Smooth muscle cell (in vitro differentiated cells): ENCODE data around the gene SLC43A2. TPM values are rescaled to one million over a fixed set of nuclear protein-coding genes. Genes with fewer than 3 reads are reported as not detected.

Experiments
- DNase-seq: peaks from one replicate; lab custom pipeline; 2025; ENCODE audit not compliant: unreplicated experiment; lab: John Stamatoyannopoulos, UW
- H2AFZ ChIP-seq: fragments of 200-600 bp; sonication (generic); 2 replicates; pipeline ENCODE4 v1.6.0; 2016; ENCODE audit warnings: antibody characterized with exemption, low read depth, mild to moderate bottlenecking
- H3F3A ChIP-seq: fragments of 200-600 bp; sonication (generic); 2 replicates; pipeline ENCODE4 v1.6.0; 2017; ENCODE audit warnings: antibody characterized with exemption, low read depth
- H3K27ac ChIP-seq: fragments of 200-600 bp; sonication (generic); 2 replicates; pipeline ENCODE4 v1.5.1; 2016; ENCODE audit warnings: low read depth, mild to moderate bottlenecking
- H3K27me3 ChIP-seq: fragments of 200-600 bp; sonication (generic); 2 replicates; pipeline ENCODE4 v1.6.1; 2016; ENCODE audit warnings: low read depth, mild to moderate bottlenecking
- H3K36me3 ChIP-seq: fragments of 200-600 bp; sonication (generic); 2 replicates; pipeline ENCODE4 v1.5.1; 2016; ENCODE audit warnings: low read depth
- H3K4me1 ChIP-seq: fragments of 200-600 bp; sonication (generic); 2 replicates; pipeline ENCODE4 v1.5.1; 2016; ENCODE audit warnings: low read depth
- H3K4me2 ChIP-seq: fragments of 200-600 bp; sonication (generic); 2 replicates; pipeline ENCODE4 v1.6.0; 2016; ENCODE audit warnings: mild to moderate bottlenecking
- H3K4me3 ChIP-seq: fragments of 200-600 bp; sonication (generic); 2 replicates; pipeline ENCODE4 v1.5.1; 2016; ENCODE audit warnings: mild to moderate bottlenecking
- H3K79me2 ChIP-seq: fragments of 200-600 bp; sonication (generic); 2 replicates; pipeline ENCODE4 v1.6.0; 2016; ENCODE audit warnings: low read depth, mild to moderate bottlenecking
- H3K9ac ChIP-seq: fragments of 200-600 bp; sonication (generic); 2 replicates; pipeline ENCODE4 v1.6.0; 2016; ENCODE audit warnings: low read depth
- H3K9me3 ChIP-seq: fragments of 200-600 bp; sonication (generic); replicated peaks from 2 replicates; pipeline ENCODE4 v1.5.1; 2016; ENCODE audit warnings: low read depth
- H4K20me1 ChIP-seq: fragments of 200-600 bp; sonication (generic); 2 replicates; pipeline ENCODE4 v1.6.0; 2016; ENCODE audit warnings: low read depth
- WGBS: methylation state at CpG from one replicate; pipeline ENCODE4 v1.1.7; 2016; ENCODE audit warnings: low lambda C conversion rate; 5-methylcytosine and 5-hydroxymethylcytosine counted together
- polyA plus RNA-seq: library from polyadenylated mRNA; unstranded; fragments of >200 nt; fragmentation: Nextera tagmentation; extraction: Ambion mirVana; gene quantifications from 2 replicates; pipeline ENCODE4 v1.2.1, GENCODE V29; 2016
- total RNA-seq: library from RNA; depleted of rRNA; stranded (reverse); fragments of >200 nt; gene quantifications from 2 replicates; pipeline ENCODE4 v1.2.3, GENCODE V29; 2014
- TF ChIP-seq, protein P1 (sequence below): fragments of 200-600 bp; sonication (generic); IDR thresholded peaks from 2 replicates; pipeline ENCODE4 v1.5.1; 2017; ENCODE audit warnings: borderline replicate concordance, mild to moderate bottlenecking, antibody characterized with exemption; ENCODE audit not compliant: insufficient read depth, poor library complexity, severe bottlenecking

SLC43A2 gene
- total and polyA plus RNA-seq, 2 experiments from 2014 or later = 3.8 to 5.3 TPM

DNA sequence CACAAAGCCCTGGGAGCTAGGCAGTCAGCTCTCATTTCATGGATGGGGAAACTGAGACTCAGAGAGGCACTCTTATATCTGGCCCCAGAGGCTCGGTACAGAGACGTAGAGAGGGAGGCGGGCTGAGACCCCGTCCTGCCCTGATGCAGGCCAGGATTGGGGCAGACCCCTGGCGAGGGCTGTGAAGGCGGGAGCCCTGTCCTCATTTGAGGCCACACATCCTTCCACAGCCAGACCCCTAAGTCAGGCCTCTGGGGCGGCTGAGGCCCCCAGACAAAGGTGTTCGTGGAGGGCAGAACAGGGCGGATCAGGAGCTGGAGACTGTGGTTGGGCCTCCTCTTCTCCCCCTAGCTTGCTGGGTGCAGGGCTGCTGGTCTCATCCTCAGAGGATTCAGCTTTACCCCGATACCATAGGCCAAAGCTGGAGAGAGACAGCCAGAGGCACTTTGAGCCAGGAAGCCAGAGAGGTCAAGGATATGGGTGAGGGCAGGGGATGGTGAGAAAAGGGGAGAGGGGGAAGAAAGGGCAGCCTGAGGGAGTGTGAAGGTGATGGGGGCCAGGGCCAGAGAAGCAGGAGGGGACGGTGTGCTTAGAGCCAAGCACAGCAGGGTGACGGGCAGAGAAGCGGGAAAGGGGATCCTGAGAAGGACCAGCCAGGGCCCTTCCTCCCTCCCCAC lies 17.7 kb upstream of the SLC43A2 start:
- DNase-seq = no peak
- H3K4me1 ChIP-seq = peaks cover 13% of the 10 kb centered on the region
- H3K9me3 ChIP-seq = no peaks in the 10 kb centered on the region
- H3K36me3 ChIP-seq = no peaks in the 10 kb centered on the region
- no peaks in the 10 kb centered on the region for H3K27me3 ChIP-seq
- peaks cover 35% of the 10 kb centered on the region for H3F3A ChIP-seq
- TF ChIP-seq, protein P1, sequence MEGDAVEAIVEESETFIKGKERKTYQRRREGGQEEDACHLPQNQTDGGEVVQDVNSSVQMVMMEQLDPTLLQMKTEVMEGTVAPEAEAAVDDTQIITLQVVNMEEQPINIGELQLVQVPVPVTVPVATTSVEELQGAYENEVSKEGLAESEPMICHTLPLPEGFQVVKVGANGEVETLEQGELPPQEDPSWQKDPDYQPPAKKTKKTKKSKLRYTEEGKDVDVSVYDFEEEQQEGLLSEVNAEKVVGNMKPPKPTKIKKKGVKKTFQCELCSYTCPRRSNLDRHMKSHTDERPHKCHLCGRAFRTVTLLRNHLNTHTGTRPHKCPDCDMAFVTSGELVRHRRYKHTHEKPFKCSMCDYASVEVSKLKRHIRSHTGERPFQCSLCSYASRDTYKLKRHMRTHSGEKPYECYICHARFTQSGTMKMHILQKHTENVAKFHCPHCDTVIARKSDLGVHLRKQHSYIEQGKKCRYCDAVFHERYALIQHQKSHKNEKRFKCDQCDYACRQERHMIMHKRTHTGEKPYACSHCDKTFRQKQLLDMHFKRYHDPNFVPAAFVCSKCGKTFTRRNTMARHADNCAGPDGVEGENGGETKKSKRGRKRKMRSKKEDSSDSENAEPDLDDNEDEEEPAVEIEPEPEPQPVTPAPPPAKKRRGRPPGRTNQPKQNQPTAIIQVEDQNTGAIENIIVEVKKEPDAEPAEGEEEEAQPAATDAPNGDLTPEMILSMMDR = no peak
- no peak overlapping the region for H3K4me3 ChIP-seq
- H2AFZ ChIP-seq = no peak overlapping the region
- H3K79me2 ChIP-seq = no peaks in the 10 kb centered on the region
- no peak overlapping the region for H3K27ac ChIP-seq
- WGBS = 89% methylated on average over 13 of the region's 13 CpGs
- H4K20me1 ChIP-seq = peaks cover 14% of the 10 kb centered on the region
- no peak overlapping the region for H3K9ac ChIP-seq
- no peak overlapping the region for H3K4me2 ChIP-seq

DNA sequence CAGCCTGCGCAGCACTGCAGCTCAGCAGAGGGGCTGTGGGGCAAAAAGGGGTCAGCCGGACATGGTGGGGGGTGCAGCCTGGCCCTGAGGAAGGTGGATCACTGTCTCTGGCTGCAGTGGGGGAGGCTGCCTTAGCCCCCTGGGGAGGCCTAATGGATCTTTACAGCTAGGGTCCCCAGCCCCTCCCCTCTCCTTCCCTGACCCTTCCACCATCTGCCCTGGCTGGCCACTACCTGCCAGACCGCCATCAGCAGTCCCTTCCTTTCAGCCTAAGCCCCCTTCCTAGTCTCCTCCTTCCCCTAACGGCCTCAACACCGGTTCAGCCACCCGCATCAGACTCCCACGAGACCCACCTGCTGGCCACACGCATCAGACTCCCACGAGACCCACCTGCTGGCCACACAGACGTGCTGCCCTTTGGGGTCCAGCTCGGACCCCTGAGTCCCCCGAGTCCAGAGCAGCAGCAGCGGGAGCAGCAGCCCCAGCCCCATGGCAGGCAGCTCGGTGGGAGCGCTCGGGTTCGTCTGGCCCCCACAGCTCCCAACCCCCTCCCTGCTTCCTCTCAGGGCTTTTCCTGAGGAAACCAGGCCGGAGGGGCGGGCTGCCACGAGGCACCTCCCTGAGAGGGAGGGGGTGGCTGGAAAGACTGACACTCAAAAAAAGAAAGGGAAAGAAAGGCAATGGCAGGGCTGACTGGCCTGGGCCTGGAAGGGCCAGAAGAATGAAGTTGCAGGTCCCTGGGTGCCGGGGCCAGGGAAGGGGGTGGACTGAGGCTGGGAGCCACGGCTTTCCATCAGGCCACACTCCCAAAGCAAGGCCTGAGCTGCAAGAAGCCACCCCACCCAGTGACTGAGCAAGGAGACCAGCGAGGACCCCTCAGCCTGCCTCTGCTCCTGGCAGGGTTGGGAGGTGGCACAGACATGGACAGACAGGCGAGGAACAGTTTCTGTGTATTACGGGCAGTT lies 16.9 kb upstream of the SLC43A2 start, which contains the start of gene SCARF1:
SCARF1 (minus strand) TSS at position 526 of the 965 bp plus-strand sequence; CDS start at position 491, 35 bp downstream.
- H3K4me2 ChIP-seq = no peak within 1 kb of the TSS
- no peaks in the 10 kb centered on the region for H3K27me3 ChIP-seq
- no peaks in the 10 kb centered on the region for H3K9me3 ChIP-seq
- peaks cover 7% of the 10 kb centered on the region for H4K20me1 ChIP-seq
- H3K4me3 ChIP-seq = no peak within 1 kb of the TSS
- H3K4me1 ChIP-seq = peaks cover 13% of the 10 kb centered on the region
- no peaks in the 10 kb centered on the region for H3K79me2 ChIP-seq
- H3K36me3 ChIP-seq = no peaks in the 10 kb centered on the region
- no peak for DNase-seq
- peaks cover 28% of the 10 kb centered on the region for H3F3A ChIP-seq
- no peak within 1 kb of the TSS for H3K9ac ChIP-seq
- 85% methylated on average over 22 of the region's 25 CpGs for WGBS
- H3K27ac ChIP-seq = no peak within 1 kb of the TSS
- TF ChIP-seq, protein P1 = no peak
- no peak within 1 kb of the TSS for H2AFZ ChIP-seq

DNA sequence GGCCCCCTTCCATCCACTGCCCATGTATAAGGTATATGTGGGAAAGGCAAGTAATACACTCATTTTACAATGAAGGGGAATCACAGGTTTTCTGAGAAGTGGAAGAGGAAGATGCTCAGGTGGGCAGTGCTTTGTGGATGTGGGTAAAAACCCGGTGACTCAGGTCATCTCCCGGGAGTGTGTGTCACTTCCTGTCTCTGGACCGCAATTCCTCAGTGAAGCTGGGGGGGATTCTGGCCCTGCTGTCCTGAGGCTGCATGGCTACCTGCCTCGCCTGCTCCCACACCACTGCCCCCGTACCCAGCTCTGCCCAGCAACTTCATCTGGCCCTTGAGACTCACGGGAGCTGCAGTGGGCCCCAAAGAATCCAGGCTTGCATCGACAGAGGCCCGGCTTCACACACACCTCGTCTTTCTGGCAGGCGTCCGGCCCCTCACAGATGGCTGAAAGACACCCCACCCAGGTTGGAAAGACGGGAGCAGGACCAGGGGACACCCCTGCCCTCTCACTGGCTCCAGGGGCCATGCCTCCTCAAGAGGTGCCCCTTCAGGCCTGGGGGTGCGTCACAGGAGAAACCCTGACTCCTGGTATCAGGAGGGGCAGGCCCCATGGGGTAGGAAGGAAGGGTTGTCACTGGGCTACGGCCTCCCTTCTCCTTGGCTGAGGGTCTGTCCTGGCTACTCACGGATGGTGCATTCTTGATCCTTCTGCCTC lies 16.0 kb upstream of the SLC43A2 start:
- Histone ChIP-seq H2AFZ (no peak overlapping the region), H3K36me3 (no peaks in the 10 kb centered on the region), H3F3A (peaks cover 22% of the 10 kb centered on the region), H3K4me2 (peak overlapping the region; percentile 88), H3K9ac (no peak overlapping the region), H3K27ac (no peak overlapping the region), H3K79me2 (no peaks in the 10 kb centered on the region), H3K4me1 (peaks cover 8% of the 10 kb centered on the region), H3K4me3 (no peak overlapping the region), H3K9me3 (no peaks in the 10 kb centered on the region), H4K20me1 (no peaks in the 10 kb centered on the region), H3K27me3 (no peaks in the 10 kb centered on the region)
- no peak for DNase-seq
- 75% methylated on average over 15 of the region's 15 CpGs for WGBS
- TF ChIP-seq, protein P1 = no peak
